ENCODE results near the gene PRKCQ. TPM values are rescaled to one million over a fixed set of nuclear protein-coding genes. Genes with fewer than 3 reads are reported as not detected.

Gene PRKCQ
- total and polyA plus RNA-seq, 2 experiments from 2014 or later, result 0.43 to 0.97 TPM

DNA sequence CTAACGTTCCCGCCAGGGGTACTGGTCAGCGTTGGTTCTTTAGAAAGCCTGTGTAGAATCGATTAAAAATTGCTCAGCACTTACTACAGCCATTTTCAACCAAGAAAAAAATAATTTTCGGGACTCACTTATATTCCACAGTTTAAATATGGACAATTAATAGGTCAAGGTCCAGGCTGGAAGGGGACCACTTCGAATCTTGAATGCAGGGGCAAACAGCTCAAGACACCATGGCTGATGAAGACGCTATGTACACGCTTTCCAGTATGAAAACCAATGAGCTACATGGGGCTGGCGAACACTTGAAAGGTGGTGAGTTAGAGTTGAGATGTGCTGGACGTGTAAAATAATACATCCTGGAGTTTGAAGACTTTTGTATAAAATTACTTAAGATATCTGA lies 87.2 kb downstream of the PRKCQ start:
- no peaks in the 10 kb centered on the region for H3K79me2 ChIP-seq
- no peak overlapping the region for H3K4me2 ChIP-seq
- WGBS (ENCODE audit: low lambda C conversion rate, missing lambda C conversion rate), result 94% methylated on average over 10 of the region's 10 CpGs
- H3K27ac ChIP-seq, result no peak overlapping the region
- H3K9me2 ChIP-seq (replicated peaks; ENCODE audit: insufficient read depth), result no peaks in the 10 kb centered on the region
- H3K4me3 ChIP-seq, result no peak overlapping the region
- no peaks in the 10 kb centered on the region for H4K20me1 ChIP-seq (ENCODE audit: insufficient read depth, poor library complexity, severe bottlenecking)
- H3K36me3 ChIP-seq (replicated peaks; ENCODE audit: insufficient read depth, low read depth), result no peaks in the 10 kb centered on the region
- no peak for TF ChIP-seq EZH2 (IDR thresholded peaks at IDR 0.05; ENCODE audit: borderline replicate concordance)
- no peak for DNase-seq (ENCODE audit: low spot score)
- H3K4me1 ChIP-seq (ENCODE audit: insufficient read depth), result no peaks in the 10 kb centered on the region
- H3K9me3 ChIP-seq (ENCODE audit: low read depth), result no peaks in the 10 kb centered on the region
- no peaks in the 10 kb centered on the region for H3K27me3 ChIP-seq
- H2AFZ ChIP-seq, result no peak overlapping the region

GRCh38 chr10:6491841-6492609 lies 88.1 kb downstream of the PRKCQ start:
- 84% methylated on average over 9 of the region's 9 CpGs for WGBS (ENCODE audit: low lambda C conversion rate, missing lambda C conversion rate)
- no peak overlapping the region for H2AFZ ChIP-seq
- H4K20me1 ChIP-seq (ENCODE audit: insufficient read depth, poor library complexity, severe bottlenecking), result no peaks in the 10 kb centered on the region
- no peak for TF ChIP-seq EZH2 (IDR thresholded peaks at IDR 0.05; ENCODE audit: borderline replicate concordance)
- TF ChIP-seq, protein P1, sequence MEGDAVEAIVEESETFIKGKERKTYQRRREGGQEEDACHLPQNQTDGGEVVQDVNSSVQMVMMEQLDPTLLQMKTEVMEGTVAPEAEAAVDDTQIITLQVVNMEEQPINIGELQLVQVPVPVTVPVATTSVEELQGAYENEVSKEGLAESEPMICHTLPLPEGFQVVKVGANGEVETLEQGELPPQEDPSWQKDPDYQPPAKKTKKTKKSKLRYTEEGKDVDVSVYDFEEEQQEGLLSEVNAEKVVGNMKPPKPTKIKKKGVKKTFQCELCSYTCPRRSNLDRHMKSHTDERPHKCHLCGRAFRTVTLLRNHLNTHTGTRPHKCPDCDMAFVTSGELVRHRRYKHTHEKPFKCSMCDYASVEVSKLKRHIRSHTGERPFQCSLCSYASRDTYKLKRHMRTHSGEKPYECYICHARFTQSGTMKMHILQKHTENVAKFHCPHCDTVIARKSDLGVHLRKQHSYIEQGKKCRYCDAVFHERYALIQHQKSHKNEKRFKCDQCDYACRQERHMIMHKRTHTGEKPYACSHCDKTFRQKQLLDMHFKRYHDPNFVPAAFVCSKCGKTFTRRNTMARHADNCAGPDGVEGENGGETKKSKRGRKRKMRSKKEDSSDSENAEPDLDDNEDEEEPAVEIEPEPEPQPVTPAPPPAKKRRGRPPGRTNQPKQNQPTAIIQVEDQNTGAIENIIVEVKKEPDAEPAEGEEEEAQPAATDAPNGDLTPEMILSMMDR (IDR thresholded peaks at IDR 0.05; ENCODE audit: poor library complexity), result no peak
- TF ChIP-seq EZH2phosphoT487 (IDR thresholded peaks at IDR 0.05; ENCODE audit: low read depth, severe bottlenecking, unreplicated experiment), result no peak
- no peaks in the 10 kb centered on the region for H3K9me3 ChIP-seq (ENCODE audit: low read depth)
- no peaks in the 10 kb centered on the region for H3K79me2 ChIP-seq
- no peak for DNase-seq (ENCODE audit: low spot score)
- H3K4me3 ChIP-seq, result no peak overlapping the region
- no peaks in the 10 kb centered on the region for H3K9me2 ChIP-seq (replicated peaks; ENCODE audit: insufficient read depth)
- H3K4me1 ChIP-seq (ENCODE audit: insufficient read depth), result no peaks in the 10 kb centered on the region
- no peaks in the 10 kb centered on the region for H3K36me3 ChIP-seq (replicated peaks; ENCODE audit: insufficient read depth, low read depth)
- no peaks in the 10 kb centered on the region for H3K27me3 ChIP-seq
- no peak overlapping the region for H3K4me2 ChIP-seq
- H3K27ac ChIP-seq, result no peak overlapping the region

GRCh38 chr10:6490614-6491013 lies 89.5 kb downstream of the PRKCQ start:
- Histone ChIP-seq H3K27ac (no peak overlapping the region), H3K27me3 (no peaks in the 10 kb centered on the region), H3K4me3 (no peak overlapping the region), H3K4me1 (ENCODE audit: insufficient read depth) (no peaks in the 10 kb centered on the region), H2AFZ (no peak overlapping the region), H3K79me2 (no peaks in the 10 kb centered on the region), H3K9me2 (replicated peaks; ENCODE audit: insufficient read depth) (no peaks in the 10 kb centered on the region), H4K20me1 (ENCODE audit: insufficient read depth, poor library complexity, severe bottlenecking) (no peaks in the 10 kb centered on the region), H3K36me3 (replicated peaks; ENCODE audit: insufficient read depth, low read depth) (no peaks in the 10 kb centered on the region), H3K4me2 (no peak overlapping the region), H3K9me3 (ENCODE audit: low read depth) (no peaks in the 10 kb centered on the region)
- DNase-seq (ENCODE audit: low spot score), result no peak
- TF ChIP-seq, protein P1 (IDR thresholded peaks at IDR 0.05; ENCODE audit: poor library complexity), result no peak
- TF ChIP-seq EZH2 (IDR thresholded peaks at IDR 0.05; ENCODE audit: borderline replicate concordance) (no peak), EZH2phosphoT487 (IDR thresholded peaks at IDR 0.05; ENCODE audit: low read depth, severe bottlenecking, unreplicated experiment) (no peak)
- 86% methylated on average over 4 of the region's 4 CpGs for WGBS (ENCODE audit: low lambda C conversion rate, missing lambda C conversion rate)

DNA sequence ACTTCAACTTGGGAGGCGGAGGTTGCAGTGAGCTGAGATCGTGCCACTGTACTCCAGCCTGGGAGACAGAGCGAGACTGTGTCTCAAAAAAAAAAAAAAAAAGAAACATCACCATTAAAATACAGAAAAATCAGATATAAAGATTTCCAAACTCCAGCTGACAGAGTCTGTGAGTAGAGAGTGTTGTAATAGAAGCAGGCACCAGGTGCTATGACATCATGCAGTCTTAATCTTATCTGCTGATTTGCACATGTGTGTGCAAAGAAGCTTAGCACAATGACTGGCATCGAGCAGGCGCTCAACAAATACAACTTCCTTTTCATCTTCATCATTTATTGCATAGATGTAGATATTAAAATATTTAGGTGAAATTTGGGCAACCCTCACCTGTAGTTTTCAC lies 92.2 kb downstream of the PRKCQ start:
- Histone ChIP-seq H3K27ac (no peak overlapping the region), H3K4me2 (no peak overlapping the region), H3K36me3 (replicated peaks; ENCODE audit: insufficient read depth, low read depth) (no peaks in the 10 kb centered on the region), H3K79me2 (no peaks in the 10 kb centered on the region), H3K27me3 (no peaks in the 10 kb centered on the region), H2AFZ (no peak overlapping the region), H4K20me1 (ENCODE audit: insufficient read depth, poor library complexity, severe bottlenecking) (no peaks in the 10 kb centered on the region), H3K4me1 (ENCODE audit: insufficient read depth) (no peaks in the 10 kb centered on the region), H3K4me3 (no peak overlapping the region), H3K9me2 (replicated peaks; ENCODE audit: insufficient read depth) (no peaks in the 10 kb centered on the region), H3K9me3 (ENCODE audit: low read depth) (no peaks in the 10 kb centered on the region)
- WGBS (ENCODE audit: low lambda C conversion rate, missing lambda C conversion rate), result 82% methylated on average over 5 of the region's 5 CpGs
- no peak for DNase-seq (ENCODE audit: low spot score)
- TF ChIP-seq EZH2phosphoT487 (IDR thresholded peaks at IDR 0.05; ENCODE audit: low read depth, severe bottlenecking, unreplicated experiment) (no peak), EZH2 (IDR thresholded peaks at IDR 0.05; ENCODE audit: borderline replicate concordance) (no peak)
- TF ChIP-seq, protein P1 (IDR thresholded peaks at IDR 0.05; ENCODE audit: poor library complexity), result no peak

Measured in hepatocyte (in vitro differentiated cells).